IMR-90 (cell line): ENCODE measurements around the gene JAKMIP2. TPM values are rescaled to one million over a fixed set of nuclear protein-coding genes. Genes with fewer than 3 reads are reported as not detected.

Experiments
- ATAC-seq: fragments of 200-7000 bp; cut with Tn5 transposase; 2 replicates; pipeline ENCODE4 v1.9.1; 2020; ENCODE audit warnings: low read depth, mild to moderate bottlenecking, moderate library complexity
- BruUV-seq: library from RNA; stranded (reverse); fragments of 400-500 nt; replicated peaks from 2 replicates; lab custom pipeline; 2021; lab: Mats Ljungman, UMichigan
- CTCF ChIA-PET: fragments of 300-600 bp; formaldehyde crosslinking; extraction: SDS; loops from one replicate; lab custom pipeline; 2021; ENCODE audit warnings: antibody characterized with exemption; lab: Yijun Ruan, JAX
- POLR2A ChIA-PET: fragments of 300-600 bp; sonication (Branson Sonifier 250); formaldehyde crosslinking; loops from one replicate; lab custom pipeline; 2022; ENCODE audit warnings: antibody characterized with exemption; ENCODE audit not compliant: unreplicated experiment; lab: Charles Lee
- DNase-seq: peaks from one replicate; pipeline ENCODE4 v3.0.0; 2013
- H2AFZ ChIP-seq: replicated peaks from 2 replicates; pipeline ENCODE3; 2013; ENCODE audit warnings: low read length, mild to moderate bottlenecking; ENCODE audit not compliant: poor library complexity
- H2AK5ac ChIP-seq: 2 replicates; pipeline ENCODE4 v1.6.1; 2013; ENCODE audit warnings: low read depth, low read length, inconsistent platforms
- H2AK9ac ChIP-seq: replicated peaks from 2 replicates; pipeline ENCODE3; 2013; ENCODE audit warnings: mild to moderate bottlenecking, low read depth, low read length, moderate library complexity; ENCODE audit not compliant: poor library complexity
- H2BK120ac ChIP-seq: 2 replicates; pipeline ENCODE4 v1.6.1; 2013; ENCODE audit warnings: low read depth, low read length, inconsistent platforms
- H2BK15ac ChIP-seq: 3 replicates; pipeline ENCODE4 v1.6.1; 2013; ENCODE audit warnings: low read depth, low read length, inconsistent platforms
- H2BK20ac ChIP-seq: 2 replicates; pipeline ENCODE4 v1.6.1; 2013; ENCODE audit warnings: low read depth, mild to moderate bottlenecking, inconsistent platforms, low read length, moderate library complexity
- H2BK5ac ChIP-seq: 2 replicates; pipeline ENCODE4 v1.6.1; 2013; ENCODE audit warnings: mild to moderate bottlenecking, low read depth, low read length, inconsistent platforms; ENCODE audit not compliant: poor library complexity, severe bottlenecking
- H3K14ac ChIP-seq: replicated peaks from 2 replicates; pipeline ENCODE4 v1.6.1; 2013; ENCODE audit warnings: low read depth, low read length, inconsistent platforms
- H3K18ac ChIP-seq: 2 replicates; pipeline ENCODE4 v1.6.1; 2013; ENCODE audit warnings: low read depth, low read length, control low read depth
- H3K23ac ChIP-seq: 2 replicates; pipeline ENCODE4 v1.6.1; 2013; ENCODE audit warnings: low read depth, low read length, inconsistent platforms
- H3K27ac ChIP-seq: 2 replicates; pipeline ENCODE4 v1.5.1; 2013; ENCODE audit warnings: mild to moderate bottlenecking, control low read depth, low read length; ENCODE audit not compliant: insufficient read depth
- H3K27me3 ChIP-seq: 2 replicates; pipeline ENCODE4 v1.6.1; 2013; ENCODE audit warnings: low read length; ENCODE audit not compliant: control insufficient read depth, insufficient read depth
- H3K36me3 ChIP-seq: 2 replicates; pipeline ENCODE4 v1.6.1; 2013; ENCODE audit warnings: low read length, mixed read lengths; ENCODE audit not compliant: control insufficient read depth, insufficient read depth
- H3K4ac ChIP-seq: 2 replicates; pipeline ENCODE4 v1.6.1; 2013; ENCODE audit warnings: low read depth, low read length, inconsistent platforms
- H3K4me1 ChIP-seq: 2 replicates; pipeline ENCODE4 v1.6.1; 2013; ENCODE audit warnings: low read length, mixed read lengths; ENCODE audit not compliant: control insufficient read depth, insufficient read depth
- H3K4me2 ChIP-seq: 2 replicates; pipeline ENCODE4 v1.6.1; 2013; ENCODE audit warnings: low read depth, mild to moderate bottlenecking, control low read depth, low read length, moderate library complexity
- H3K4me3 ChIP-seq: 2 replicates; pipeline ENCODE4 v1.5.1; 2013; ENCODE audit warnings: low read depth, mild to moderate bottlenecking, control low read depth, low read length, moderate library complexity; ENCODE audit not compliant: insufficient read depth
- H3K56ac ChIP-seq: 2 replicates; pipeline ENCODE4 v1.6.1; 2013; ENCODE audit warnings: low read length, inconsistent platforms; ENCODE audit not compliant: insufficient read depth; ENCODE audit errors: extremely low read depth
- H3K79me1 ChIP-seq, 2 experiments: 2 replicates each; pipeline ENCODE4 v1.6.1; 2013; ENCODE audit warnings: low read length in 2 of 2, inconsistent platforms in 1 of 2, low read depth in 1 of 2
- H3K9ac ChIP-seq: 2 replicates; pipeline ENCODE4 v1.6.1; 2013; ENCODE audit warnings: low read depth, low read length, control low read depth
- H3K9me1 ChIP-seq: 2 replicates; pipeline ENCODE4 v1.6.1; 2013; ENCODE audit warnings: low read length, inconsistent platforms; ENCODE audit not compliant: insufficient read depth
- H3K9me3 ChIP-seq: 2 replicates; pipeline ENCODE4 v1.6.1; 2013; ENCODE audit warnings: low read length; ENCODE audit not compliant: control insufficient read depth, insufficient read depth
- H4K20me1 ChIP-seq: 2 replicates; pipeline ENCODE4 v1.6.1; 2013; ENCODE audit warnings: low read length, inconsistent platforms; ENCODE audit not compliant: insufficient read depth
- H4K5ac ChIP-seq: 2 replicates; pipeline ENCODE4 v1.6.1; 2013; ENCODE audit warnings: mild to moderate bottlenecking, low read depth, low read length, control low read depth
- H4K8ac ChIP-seq, 2 experiments: 2 replicates each; pipeline ENCODE4 v1.6.1; 2013; ENCODE audit warnings: low read depth in 2 of 2, low read length in 2 of 2, control low read depth in 1 of 2, inconsistent platforms in 1 of 2
- H4K91ac ChIP-seq: 2 replicates; pipeline ENCODE4 v1.6.1; 2013; ENCODE audit warnings: low read depth, low read length, inconsistent platforms; ENCODE audit not compliant: insufficient read depth
- CHD1 ChIP-seq: IDR thresholded peaks from 2 replicates; pipeline ENCODE4 v1.6.1; 2012; ENCODE audit warnings: low read depth, low read length, improper control_type of control experiment
- CTCF ChIP-seq: conservative IDR thresholded peaks from 2 replicates; pipeline ENCODE4 v1.5.1; 2012; ENCODE audit warnings: mild to moderate bottlenecking, low read depth, low read length, improper control_type of control experiment
- RAD21 ChIP-seq: IDR thresholded peaks from 2 replicates; pipeline ENCODE4 v1.6.1; 2012; ENCODE audit warnings: low read length, improper control_type of control experiment
- RCOR1 ChIP-seq: IDR thresholded peaks from 2 replicates; pipeline ENCODE4 v1.6.1; 2012; ENCODE audit warnings: mild to moderate bottlenecking, low read length, improper control_type of control experiment; ENCODE audit not compliant: insufficient replicate concordance
- SMC3 ChIP-seq: fragments of 150-350 bp; IDR thresholded peaks from 2 replicates; pipeline ENCODE4 v1.6.1; 2016; ENCODE audit warnings: low read depth, mild to moderate bottlenecking, antibody characterized with exemption, low read length, moderate library complexity
- WGBS, 2 experiments: methylation state at CpG; one replicate each; pipeline versions ENCODE4 v1.1.5 to v1.1.7; 2013; ENCODE audit warnings: missing lambda C conversion rate in 2 of 2; ENCODE audit not compliant: insufficient read length in 1 of 2; ENCODE audit errors: extremely low coverage in 2 of 2; 5-methylcytosine and 5-hydroxymethylcytosine counted together
- dilution Hi-C: fragments of 300-500 bp; cut with HindIII; formaldehyde crosslinking; loops from one replicate; pipeline ENCODE4 v1.14.3; 2018; ENCODE audit warnings: low sequenced_read_pairs; ENCODE audit not compliant: unreplicated experiment
- in situ Hi-C: fragments of 300-500 bp; cut with MboI; formaldehyde crosslinking; loops from 3 replicates; pipeline ENCODE4 v1.14.3; 2019; ENCODE audit warnings: low sequenced_read_pairs, inconsistent platforms, mixed read lengths
- intact Hi-C: fragments of 100-400 bp; cut with micrococcal nuclease; formaldehyde crosslinking; loops from 2 replicates; pipeline ENCODE4 v1.10.0; 2022
- polyA plus RNA-seq, 3 experiments: library from polyadenylated mRNA; depleted of rRNA; stranded (reverse); fragments of >200 nt; gene quantifications; 2 replicates each; pipeline ENCODE4 v1.2.3, GENCODE V29; 2012; ENCODE audit warnings: low replicate concordance in 1 of 3
- total RNA-seq: library from RNA; depleted of rRNA; stranded (reverse); fragments of >200 nt; gene quantifications from 2 replicates; pipeline ENCODE4 v1.2.3, GENCODE V29; 2012
- TF ChIP-seq, protein P1 (sequence below): fragments of 150-350 bp; IDR thresholded peaks from 2 replicates; pipeline ENCODE4 v1.6.1; 2016; ENCODE audit warnings: low read depth, mild to moderate bottlenecking, low read length, moderate library complexity, borderline replicate concordance

JAKMIP2 gene
- total and polyA plus RNA-seq, 2 of the 4 experiments (the other 2 are of a cell fraction), result under 0.01 TPM; not detected in 1

GRCh38 chr5:147576646-147577535, 205.6 kb downstream of the JAKMIP2 start:
- in situ Hi-C loops (loop anchor here (25.0 kb wide), 1 partner anchor 1040 kb away; no protein-coding TSS in a partner anchor), intact Hi-C loops (loop anchor here (1.0 to 10.0 kb wide), 2 partner anchors 123 to 1032 kb away; no protein-coding TSS in a partner anchor), dilution Hi-C loops (no loop called here)
- POLR2A ChIA-PET, result no interaction called here
- Histone ChIP-seq H4K5ac (no peak overlapping the region), H2BK15ac (no peak overlapping the region), H3K9me3 (no peaks in the 10 kb centered on the region), H3K27ac (no peak overlapping the region), H2AFZ (no peak overlapping the region), H3K4ac (no peak overlapping the region), H3K14ac (no peak overlapping the region), H4K20me1 (no peaks in the 10 kb centered on the region), H3K4me1 (peaks cover 2% of the 10 kb centered on the region; the same call in 1 of the 2 replicates), H2BK5ac (no peak overlapping the region), H2BK20ac (no peak overlapping the region), H3K27me3 (no peaks in the 10 kb centered on the region), H4K91ac (no peak overlapping the region), H2AK9ac (no peak overlapping the region), H3K56ac (no peak overlapping the region), H3K4me2 (no peak overlapping the region), H2BK120ac (no peak overlapping the region), H3K9me1 (no peaks in the 10 kb centered on the region), H3K79me1 (no peaks in the 10 kb centered on the region), H3K9ac (no peak overlapping the region), H3K18ac (no peak overlapping the region), H2AK5ac (no peak overlapping the region), H3K36me3 (no peaks in the 10 kb centered on the region), H3K23ac (no peak overlapping the region), H4K8ac (no peak overlapping the region), H3K4me3 (no peak overlapping the region)
- BruUV-seq, result no TSS peak
- ATAC-seq (peak; percentile 88), DNase-seq (peak; percentile 29)
- CTCF ChIA-PET, result interaction anchor here (0.6 to 3.3 kb wide), 20 partner anchors 10 to 610 kb away, joined by 3 to 26 read pairs (median 4); no protein-coding TSS in a partner anchor
- TF ChIP-seq CHD1 (no peak), RCOR1 (no peak), CTCF (peak; percentile 80), SMC3 (peak; percentile 68), RAD21 (peak; percentile 71)
- TF ChIP-seq, protein P1, sequence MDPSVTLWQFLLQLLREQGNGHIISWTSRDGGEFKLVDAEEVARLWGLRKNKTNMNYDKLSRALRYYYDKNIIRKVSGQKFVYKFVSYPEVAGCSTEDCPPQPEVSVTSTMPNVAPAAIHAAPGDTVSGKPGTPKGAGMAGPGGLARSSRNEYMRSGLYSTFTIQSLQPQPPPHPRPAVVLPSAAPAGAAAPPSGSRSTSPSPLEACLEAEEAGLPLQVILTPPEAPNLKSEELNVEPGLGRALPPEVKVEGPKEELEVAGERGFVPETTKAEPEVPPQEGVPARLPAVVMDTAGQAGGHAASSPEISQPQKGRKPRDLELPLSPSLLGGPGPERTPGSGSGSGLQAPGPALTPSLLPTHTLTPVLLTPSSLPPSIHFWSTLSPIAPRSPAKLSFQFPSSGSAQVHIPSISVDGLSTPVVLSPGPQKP, result no peak
- WGBS, 2 experiments, result 90% methylated on average over 2 of the region's 15 CpGs; no CpG with 5 or more reads in 1 of the 2 experiments
